IMR-90 (cell line): ENCODE measurements around the gene SNRNP40. TPM values are rescaled to one million over a fixed set of nuclear protein-coding genes. Genes with fewer than 3 reads are reported as not detected.

ENCODE experiments used
- ATAC-seq: fragments of 200-7000 bp; cut with Tn5 transposase; 2 replicates; pipeline ENCODE4 v1.9.1; 2020; ENCODE audit warnings: low read depth, mild to moderate bottlenecking, moderate library complexity
- BruUV-seq: library from RNA; stranded (reverse); fragments of 400-500 nt; replicated peaks from 2 replicates; lab custom pipeline; 2021; lab: Mats Ljungman, UMichigan
- CTCF ChIA-PET: fragments of 300-600 bp; formaldehyde crosslinking; extraction: SDS; loops from one replicate; lab custom pipeline; 2021; ENCODE audit warnings: antibody characterized with exemption; lab: Yijun Ruan, JAX
- POLR2A ChIA-PET: fragments of 300-600 bp; sonication (Branson Sonifier 250); formaldehyde crosslinking; loops from one replicate; lab custom pipeline; 2022; ENCODE audit warnings: antibody characterized with exemption; ENCODE audit not compliant: unreplicated experiment; lab: Charles Lee
- DNase-seq: peaks from one replicate; pipeline ENCODE4 v3.0.0; 2013
- H2AFZ ChIP-seq: replicated peaks from 2 replicates; pipeline ENCODE3; 2013; ENCODE audit warnings: low read length, mild to moderate bottlenecking; ENCODE audit not compliant: poor library complexity
- H2AK5ac ChIP-seq: 2 replicates; pipeline ENCODE4 v1.6.1; 2013; ENCODE audit warnings: low read depth, low read length, inconsistent platforms
- H2AK9ac ChIP-seq: replicated peaks from 2 replicates; pipeline ENCODE3; 2013; ENCODE audit warnings: mild to moderate bottlenecking, low read depth, low read length, moderate library complexity; ENCODE audit not compliant: poor library complexity
- H2BK120ac ChIP-seq: 2 replicates; pipeline ENCODE4 v1.6.1; 2013; ENCODE audit warnings: low read depth, low read length, inconsistent platforms
- H2BK15ac ChIP-seq: 3 replicates; pipeline ENCODE4 v1.6.1; 2013; ENCODE audit warnings: low read depth, low read length, inconsistent platforms
- H2BK20ac ChIP-seq: 2 replicates; pipeline ENCODE4 v1.6.1; 2013; ENCODE audit warnings: low read depth, mild to moderate bottlenecking, inconsistent platforms, low read length, moderate library complexity
- H2BK5ac ChIP-seq: 2 replicates; pipeline ENCODE4 v1.6.1; 2013; ENCODE audit warnings: mild to moderate bottlenecking, low read depth, low read length, inconsistent platforms; ENCODE audit not compliant: poor library complexity, severe bottlenecking
- H3K14ac ChIP-seq: replicated peaks from 2 replicates; pipeline ENCODE4 v1.6.1; 2013; ENCODE audit warnings: low read depth, low read length, inconsistent platforms
- H3K18ac ChIP-seq: 2 replicates; pipeline ENCODE4 v1.6.1; 2013; ENCODE audit warnings: low read depth, low read length, control low read depth
- H3K23ac ChIP-seq: 2 replicates; pipeline ENCODE4 v1.6.1; 2013; ENCODE audit warnings: low read depth, low read length, inconsistent platforms
- H3K27ac ChIP-seq: 2 replicates; pipeline ENCODE4 v1.5.1; 2013; ENCODE audit warnings: mild to moderate bottlenecking, control low read depth, low read length; ENCODE audit not compliant: insufficient read depth
- H3K27me3 ChIP-seq: 2 replicates; pipeline ENCODE4 v1.6.1; 2013; ENCODE audit warnings: low read length; ENCODE audit not compliant: control insufficient read depth, insufficient read depth
- H3K36me3 ChIP-seq: 2 replicates; pipeline ENCODE4 v1.6.1; 2013; ENCODE audit warnings: low read length, mixed read lengths; ENCODE audit not compliant: control insufficient read depth, insufficient read depth
- H3K4ac ChIP-seq: 2 replicates; pipeline ENCODE4 v1.6.1; 2013; ENCODE audit warnings: low read depth, low read length, inconsistent platforms
- H3K4me1 ChIP-seq: 2 replicates; pipeline ENCODE4 v1.6.1; 2013; ENCODE audit warnings: low read length, mixed read lengths; ENCODE audit not compliant: control insufficient read depth, insufficient read depth
- H3K4me2 ChIP-seq: 2 replicates; pipeline ENCODE4 v1.6.1; 2013; ENCODE audit warnings: low read depth, mild to moderate bottlenecking, control low read depth, low read length, moderate library complexity
- H3K4me3 ChIP-seq: 2 replicates; pipeline ENCODE4 v1.5.1; 2013; ENCODE audit warnings: low read depth, mild to moderate bottlenecking, control low read depth, low read length, moderate library complexity; ENCODE audit not compliant: insufficient read depth
- H3K56ac ChIP-seq: 2 replicates; pipeline ENCODE4 v1.6.1; 2013; ENCODE audit warnings: low read length, inconsistent platforms; ENCODE audit not compliant: insufficient read depth; ENCODE audit errors: extremely low read depth
- H3K79me1 ChIP-seq, 2 experiments: 2 replicates each; pipeline ENCODE4 v1.6.1; 2013; ENCODE audit warnings: low read length in 2 of 2, inconsistent platforms in 1 of 2, low read depth in 1 of 2
- H3K9ac ChIP-seq: 2 replicates; pipeline ENCODE4 v1.6.1; 2013; ENCODE audit warnings: low read depth, low read length, control low read depth
- H3K9me1 ChIP-seq: 2 replicates; pipeline ENCODE4 v1.6.1; 2013; ENCODE audit warnings: low read length, inconsistent platforms; ENCODE audit not compliant: insufficient read depth
- H3K9me3 ChIP-seq: 2 replicates; pipeline ENCODE4 v1.6.1; 2013; ENCODE audit warnings: low read length; ENCODE audit not compliant: control insufficient read depth, insufficient read depth
- H4K20me1 ChIP-seq: 2 replicates; pipeline ENCODE4 v1.6.1; 2013; ENCODE audit warnings: low read length, inconsistent platforms; ENCODE audit not compliant: insufficient read depth
- H4K5ac ChIP-seq: 2 replicates; pipeline ENCODE4 v1.6.1; 2013; ENCODE audit warnings: mild to moderate bottlenecking, low read depth, low read length, control low read depth
- H4K8ac ChIP-seq, 2 experiments: 2 replicates each; pipeline ENCODE4 v1.6.1; 2013; ENCODE audit warnings: low read depth in 2 of 2, low read length in 2 of 2, control low read depth in 1 of 2, inconsistent platforms in 1 of 2
- H4K91ac ChIP-seq: 2 replicates; pipeline ENCODE4 v1.6.1; 2013; ENCODE audit warnings: low read depth, low read length, inconsistent platforms; ENCODE audit not compliant: insufficient read depth
- BHLHE40 ChIP-seq: fragments of 150-350 bp; IDR thresholded peaks from 2 replicates; pipeline ENCODE4 v1.6.1; 2016; ENCODE audit warnings: mild to moderate bottlenecking, low read depth, low read length
- POLR2A ChIP-seq: IDR thresholded peaks from 2 replicates; pipeline ENCODE4 v1.6.1; 2012; ENCODE audit warnings: mild to moderate bottlenecking, low read depth, low read length
- WGBS, 2 experiments: methylation state at CpG; one replicate each; pipeline versions ENCODE4 v1.1.5 to v1.1.7; 2013; ENCODE audit warnings: missing lambda C conversion rate in 2 of 2; ENCODE audit not compliant: insufficient read length in 1 of 2; ENCODE audit errors: extremely low coverage in 2 of 2; 5-methylcytosine and 5-hydroxymethylcytosine counted together
- dilution Hi-C: fragments of 300-500 bp; cut with HindIII; formaldehyde crosslinking; loops from one replicate; pipeline ENCODE4 v1.14.3; 2018; ENCODE audit warnings: low sequenced_read_pairs; ENCODE audit not compliant: unreplicated experiment
- in situ Hi-C: fragments of 300-500 bp; cut with MboI; formaldehyde crosslinking; loops from 3 replicates; pipeline ENCODE4 v1.14.3; 2019; ENCODE audit warnings: low sequenced_read_pairs, inconsistent platforms, mixed read lengths
- intact Hi-C: fragments of 100-400 bp; cut with micrococcal nuclease; formaldehyde crosslinking; loops from 2 replicates; pipeline ENCODE4 v1.10.0; 2022
- polyA plus RNA-seq, 3 experiments: library from polyadenylated mRNA; depleted of rRNA; stranded (reverse); fragments of >200 nt; gene quantifications; 2 replicates each; pipeline ENCODE4 v1.2.3, GENCODE V29; 2012; ENCODE audit warnings: low replicate concordance in 1 of 3
- total RNA-seq: library from RNA; depleted of rRNA; stranded (reverse); fragments of >200 nt; gene quantifications from 2 replicates; pipeline ENCODE4 v1.2.3, GENCODE V29; 2012
- TF ChIP-seq, protein P1 (sequence below): fragments of 150-350 bp; IDR thresholded peaks from 2 replicates; pipeline ENCODE4 v1.6.1; 2016; ENCODE audit warnings: low read depth, mild to moderate bottlenecking, low read length, moderate library complexity, borderline replicate concordance

The SNRNP40 gene
- total and polyA plus RNA-seq, 2 of the 4 experiments (the other 2 are of a cell fraction) = 52.3 to 178 TPM

DNA sequence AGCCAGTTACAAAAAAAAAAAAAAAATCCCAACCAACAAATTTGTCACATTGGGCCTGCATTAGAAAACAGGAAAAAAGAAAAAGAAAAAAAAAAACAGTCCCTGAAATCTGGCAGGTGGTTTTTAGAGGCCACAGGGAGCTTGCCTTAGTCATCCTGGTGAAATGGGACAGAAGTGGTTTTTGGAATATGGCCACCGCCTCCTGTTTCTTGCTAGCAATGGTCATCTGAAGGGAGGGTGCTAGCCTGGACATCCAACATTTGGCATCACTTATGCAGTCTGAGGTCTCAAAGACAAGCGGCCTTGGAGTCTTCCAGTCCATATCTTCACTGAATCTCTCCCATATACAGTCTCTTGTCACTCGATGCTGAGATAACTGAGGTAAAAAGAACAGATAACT lies 36.8 kb downstream of the SNRNP40 start:
- no peak overlapping the region for H3K18ac ChIP-seq
- H3K27ac ChIP-seq = no peak overlapping the region
- H3K27me3 ChIP-seq = no peaks in the 10 kb centered on the region
- no peaks in the 10 kb centered on the region; the same call in 1 of the 2 replicates for H3K9me1 ChIP-seq
- H2BK15ac ChIP-seq = no peak overlapping the region
- no peak overlapping the region for H2BK5ac ChIP-seq
- H2AK5ac ChIP-seq = no peak overlapping the region
- in situ Hi-C loops (no loop called here), dilution Hi-C loops (no loop called here), intact Hi-C loops (no loop called here)
- H3K4me1 ChIP-seq = no peaks in the 10 kb centered on the region
- TF ChIP-seq, protein P1, sequence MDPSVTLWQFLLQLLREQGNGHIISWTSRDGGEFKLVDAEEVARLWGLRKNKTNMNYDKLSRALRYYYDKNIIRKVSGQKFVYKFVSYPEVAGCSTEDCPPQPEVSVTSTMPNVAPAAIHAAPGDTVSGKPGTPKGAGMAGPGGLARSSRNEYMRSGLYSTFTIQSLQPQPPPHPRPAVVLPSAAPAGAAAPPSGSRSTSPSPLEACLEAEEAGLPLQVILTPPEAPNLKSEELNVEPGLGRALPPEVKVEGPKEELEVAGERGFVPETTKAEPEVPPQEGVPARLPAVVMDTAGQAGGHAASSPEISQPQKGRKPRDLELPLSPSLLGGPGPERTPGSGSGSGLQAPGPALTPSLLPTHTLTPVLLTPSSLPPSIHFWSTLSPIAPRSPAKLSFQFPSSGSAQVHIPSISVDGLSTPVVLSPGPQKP = no peak
- TF ChIP-seq BHLHE40 (no peak), POLR2A (no peak)
- H3K4me3 ChIP-seq = no peak overlapping the region
- no TSS peak for BruUV-seq
- no peak overlapping the region for H4K8ac ChIP-seq
- DNase-seq = no peak
- no peak overlapping the region for H2AK9ac ChIP-seq
- H4K5ac ChIP-seq = no peak overlapping the region
- no peaks in the 10 kb centered on the region for H3K79me1 ChIP-seq
- no peak overlapping the region for H3K4me2 ChIP-seq
- H3K36me3 ChIP-seq = peaks cover 24% of the 10 kb centered on the region
- H2BK20ac ChIP-seq = no peak overlapping the region
- no peaks in the 10 kb centered on the region for H4K20me1 ChIP-seq
- no peak overlapping the region for H3K4ac ChIP-seq
- no peak overlapping the region for H3K56ac ChIP-seq
- POLR2A ChIA-PET = no interaction called here
- no peak for ATAC-seq
- H4K91ac ChIP-seq = no peak overlapping the region
- H3K9ac ChIP-seq = no peak overlapping the region
- H3K23ac ChIP-seq = no peak overlapping the region
- CTCF ChIA-PET = no interaction called here
- H2AFZ ChIP-seq = no peak overlapping the region
- H3K14ac ChIP-seq = no peak overlapping the region
- no CpG with 5 or more reads among the region's 3 CpGs for WGBS, 2 experiments
- no peaks in the 10 kb centered on the region for H3K9me3 ChIP-seq
- no peak overlapping the region for H2BK120ac ChIP-seq
